ENCODE results near the gene ATG4D.
"Not testable (repeated sequence)": the region's sequence is repeated elsewhere in the genome, so short reads cannot be mapped to it uniquely, and the experiment has no call there.

The ATG4D gene

DNA sequence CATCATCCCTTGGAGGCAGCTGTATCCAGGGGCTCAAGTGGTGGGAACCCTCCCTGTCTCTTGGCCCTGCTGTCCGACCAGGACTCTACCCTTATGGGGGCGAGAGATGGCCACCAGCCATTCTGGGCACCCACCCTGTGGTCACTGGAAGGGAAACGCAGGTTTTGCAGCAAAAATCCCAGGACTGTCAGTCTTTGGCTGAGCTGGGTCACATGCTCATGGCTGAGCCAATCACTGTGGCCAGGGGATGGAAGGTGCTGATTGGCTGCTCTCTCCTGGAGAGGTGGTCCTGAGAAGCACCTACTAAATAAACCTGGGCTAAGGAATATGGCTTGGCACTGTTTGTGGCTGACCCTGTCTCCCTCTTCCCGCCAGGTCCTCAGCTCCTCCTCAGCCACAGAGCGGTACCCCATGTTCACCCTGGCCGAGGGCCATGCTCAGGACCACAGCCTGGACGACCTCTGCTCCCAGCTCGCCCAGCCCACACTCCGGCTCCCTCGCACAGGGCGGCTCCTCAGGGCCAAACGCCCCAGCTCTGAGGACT lies 8.9 kb downstream of the ATG4D start:
- no peak for DNase-seq (ENCODE audit: low read depth in 3 of 3)

GRCh38 chr19:10553087-10553667 lies 9.5 kb downstream of the ATG4D start:
- no peak for DNase-seq (ENCODE audit: low read depth in 3 of 3)

- DNase-seq (ENCODE audit: low read depth in 3 of 3), result no peak
These were observed 10.3 kb downstream of the ATG4D start for GRCh38 chr19:10553943-10554381.

- no peak for DNase-seq (ENCODE audit: low read depth in 3 of 3)
These were observed 11.3 kb downstream of the ATG4D start for GRCh38 chr19:10554760-10555609.

- DNase-seq (ENCODE audit: low read depth in 3 of 3), result no peak
These were observed 11.9 kb downstream of the ATG4D start for GRCh38 chr19:10555610-10555973.

GRCh38 chr19:10557603-10558197 lies 14.0 kb downstream of the ATG4D start:
- no peak for DNase-seq (ENCODE audit: low read depth in 3 of 3)

DNA sequence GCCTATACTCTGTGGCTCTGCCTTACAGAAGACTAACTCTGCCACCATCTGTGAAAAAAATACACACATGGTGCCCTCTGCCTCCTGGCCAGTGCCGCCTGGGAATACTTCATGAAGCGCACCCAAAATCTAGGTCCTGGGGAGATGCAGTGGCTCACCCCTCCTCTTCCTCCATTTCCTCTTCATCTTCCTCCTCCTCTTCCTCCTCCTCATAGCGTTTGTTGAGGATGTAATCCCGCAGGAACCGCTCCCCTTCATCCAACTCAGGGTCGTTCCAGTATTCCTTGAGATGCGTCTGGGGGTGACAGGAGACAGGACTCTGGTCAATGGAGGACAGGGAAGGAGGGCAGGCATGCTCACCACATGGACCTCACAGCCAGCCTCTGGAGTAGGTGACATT lies 16.4 kb downstream of the ATG4D start:
- DNase-seq (ENCODE audit: low read depth in 3 of 3), result no peak

GRCh38 chr19:10562609-10563008 lies 18.9 kb downstream of the ATG4D start:
- no peak for DNase-seq (ENCODE audit: low read depth in 3 of 3)

- DNase-seq (ENCODE audit: low read depth in 3 of 3), result no peak
These were observed 21.4 kb downstream of the ATG4D start for GRCh38 chr19:10565028-10565566.

- peak; percentile 97 to 99 (median 98) for DNase-seq (ENCODE audit: low read depth in 3 of 3)
These were observed 22.1 kb downstream of the ATG4D start, which contains the start of gene KRI1 for GRCh38 chr19:10565567-10566407. KRI1 (minus strand) TSS chr19:10566010; CDS start chr19:10565999, 11 bp downstream.

GRCh38 chr19:10566408-10566657 lies 22.6 kb downstream of the ATG4D start:
- no peak for DNase-seq (ENCODE audit: low read depth in 3 of 3)

GRCh38 chr19:10566658-10567410 lies 23.1 kb downstream of the ATG4D start:
- no peak for DNase-seq (ENCODE audit: low read depth in 3 of 3)

DNA sequence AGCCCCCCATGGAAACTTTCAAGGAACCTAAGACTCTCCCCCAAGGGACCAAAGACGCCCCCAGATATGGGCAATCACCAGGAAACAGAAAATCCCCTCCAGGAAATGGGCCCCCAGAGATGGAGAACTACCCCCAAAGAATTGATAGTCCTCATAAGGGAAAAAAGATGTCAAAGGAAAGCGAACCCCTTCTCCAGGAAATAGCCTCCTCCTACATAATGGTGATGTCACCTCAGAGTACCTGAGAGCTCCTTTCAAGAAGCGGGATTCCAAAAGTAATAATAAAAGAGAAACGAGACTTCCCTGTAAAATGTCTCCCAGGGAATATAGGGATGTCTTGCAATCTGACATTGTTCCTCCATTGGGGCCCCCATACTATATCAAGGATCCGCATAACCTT lies 24.0 kb downstream of the ATG4D start:
- no peak for DNase-seq (ENCODE audit: low read depth in 3 of 3)

DNA sequence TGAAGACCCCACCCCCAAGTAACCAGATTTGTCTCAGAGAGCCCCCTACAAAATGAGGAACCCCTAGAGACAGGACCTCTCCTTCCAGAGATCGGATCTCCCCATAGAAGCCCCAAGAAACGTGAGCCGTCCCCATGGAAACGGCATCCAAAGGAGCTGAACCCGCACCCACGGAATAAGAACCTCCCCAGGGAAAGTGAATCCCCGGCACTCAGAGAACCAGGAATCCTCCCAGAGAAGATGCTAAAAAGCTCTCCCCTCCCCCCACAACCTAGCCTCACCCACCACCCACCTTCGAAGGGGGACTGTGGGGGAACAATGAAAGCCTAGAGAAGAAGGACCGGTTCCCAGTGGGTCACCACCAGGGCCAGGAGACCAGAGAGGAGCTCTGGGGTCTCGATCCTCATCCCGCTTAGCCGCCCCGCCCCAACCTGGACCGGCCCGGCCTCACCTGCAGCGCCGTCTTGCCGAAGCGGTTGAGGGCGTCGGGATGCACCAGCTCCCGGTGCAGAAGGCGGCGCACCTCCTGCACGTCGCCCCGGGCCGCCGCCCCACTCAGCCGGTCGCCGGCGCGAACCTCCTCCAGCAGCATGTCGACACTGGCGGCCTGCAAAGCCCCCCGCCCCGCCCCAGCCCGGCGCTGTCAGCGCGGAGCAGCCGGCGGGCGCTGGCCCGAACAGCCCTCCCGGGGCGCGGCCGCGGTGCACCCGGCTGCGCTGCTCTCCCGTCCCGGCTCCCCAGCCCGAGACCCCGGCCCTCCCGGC lies 24.5 kb downstream of the ATG4D start:
- DNase-seq (ENCODE audit: low read depth in 3 of 3), result peak in 2 of 3 donors; percentile 60 to 61

DNA sequence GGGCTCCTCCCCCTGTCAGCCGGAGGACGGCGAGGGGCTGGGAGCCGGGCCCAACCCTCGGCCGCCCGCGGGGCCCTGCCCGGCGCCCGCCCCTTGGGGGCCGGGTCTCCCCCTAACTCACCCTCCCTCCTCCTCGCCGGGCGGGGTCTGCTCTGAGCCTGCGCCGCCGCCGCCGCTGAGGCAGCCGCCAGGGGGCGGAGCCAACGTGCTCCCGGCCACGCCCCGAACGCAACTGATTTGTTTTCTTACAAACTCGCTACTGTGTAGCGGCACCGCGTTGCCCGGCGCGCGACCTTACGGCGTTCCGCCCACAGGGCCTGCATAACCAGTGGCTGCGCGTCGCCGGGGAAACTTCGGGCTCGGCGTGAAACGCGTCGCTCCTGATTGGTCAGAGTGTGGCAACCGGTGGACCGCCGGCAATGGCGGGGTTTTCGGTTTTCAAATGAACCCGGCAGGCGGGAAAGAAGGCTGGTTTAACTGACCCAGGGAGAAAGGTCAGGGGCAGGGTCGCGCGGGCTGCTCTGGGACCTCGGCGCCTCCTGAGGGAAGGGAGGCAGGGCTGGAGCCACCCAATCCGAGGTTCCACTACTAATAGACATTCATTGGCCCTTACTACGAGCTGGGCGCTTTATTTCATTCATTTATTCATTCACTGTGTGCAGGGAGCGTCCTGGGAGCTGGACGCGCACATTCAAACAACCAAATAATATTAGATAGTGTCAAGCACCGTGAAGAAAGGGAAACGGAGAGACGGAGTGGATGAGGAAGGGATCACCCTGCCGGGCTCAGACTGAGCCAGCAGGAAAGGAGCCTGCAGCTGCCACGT lies 25.3 kb downstream of the ATG4D start, which contains the start of gene CDKN2D:
TSS of gene CDKN2D (minus strand) at position 154 of the 826 bp plus-strand sequence. CDS start 326 bp downstream, outside the sequence.
- DNase-seq (ENCODE audit: low read depth in 3 of 3), result peak; percentile 99 to 100 (median 99)

GRCh38 chr19:10573793-10574192 lies 30.1 kb downstream of the ATG4D start:
- DNase-seq (ENCODE audit: low read depth in 3 of 3), result not testable (repeated sequence)

- no peak for DNase-seq (ENCODE audit: low read depth in 3 of 3)
These were observed 30.8 kb downstream of the ATG4D start for GRCh38 chr19:10574462-10574861.

DNA sequence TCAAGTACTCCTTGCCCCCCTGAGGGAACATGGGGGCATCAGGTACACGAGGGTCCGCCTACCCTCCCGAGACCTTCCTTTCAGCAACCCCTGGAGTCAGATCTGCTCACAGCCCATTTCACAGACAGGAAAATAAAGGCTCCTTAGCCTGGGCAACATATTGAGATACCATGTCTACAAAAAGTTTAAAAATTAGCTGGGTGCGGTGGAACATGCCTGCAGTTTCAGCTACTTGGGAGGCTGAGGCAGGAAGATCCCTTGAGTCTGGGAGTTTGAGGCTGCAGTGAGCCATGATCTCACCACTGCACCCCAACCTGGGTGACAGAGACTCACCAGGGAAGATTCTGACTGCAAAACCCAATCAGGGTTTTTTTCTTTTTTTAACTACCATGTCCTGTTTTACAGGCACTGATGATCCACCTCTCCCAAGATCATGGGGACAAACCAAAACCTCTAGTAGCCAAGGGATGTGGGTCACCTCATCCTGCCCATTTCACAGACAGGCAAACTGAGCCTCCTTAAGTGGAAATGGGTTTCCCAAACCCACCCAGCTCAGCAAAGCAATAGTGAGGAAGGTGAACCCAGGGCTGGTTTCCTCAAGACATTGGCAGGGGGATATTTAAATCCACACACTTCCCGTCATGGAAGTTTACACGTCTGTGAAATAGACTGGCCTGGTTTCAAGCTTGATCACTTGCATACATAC lies 31.5 kb downstream of the ATG4D start:
- no peak for DNase-seq (ENCODE audit: low read depth in 3 of 3)

Data from stimulated activated CD4-positive, alpha-beta T cell treated with anti-CD3 and anti-CD28 coated beads, TNF-alpha, amount 100 ng/mL, for 48 hours (primary cell).